ENCODE measurements around the gene CA10.

DNA sequence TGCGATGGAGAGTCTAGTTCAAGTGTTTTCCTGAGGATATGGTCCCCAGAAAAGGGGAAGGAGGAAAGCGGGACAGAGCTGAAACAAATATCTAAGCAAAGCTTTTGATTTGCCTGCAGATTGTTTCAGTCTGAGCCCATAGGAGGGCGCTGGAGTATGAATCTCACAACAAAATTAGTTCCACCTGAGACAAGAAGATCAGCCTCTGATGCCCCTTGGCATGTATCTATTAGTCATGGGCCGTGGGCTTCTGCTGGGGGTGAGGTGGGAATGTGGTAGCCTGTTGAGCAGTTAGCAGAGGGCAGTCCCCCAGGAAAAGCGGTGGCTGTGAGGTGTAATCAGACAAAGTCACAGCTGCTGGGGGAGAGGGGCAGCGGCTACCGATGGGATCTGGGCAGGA, 446.9 kb downstream of the CA10 start:
- TF ChIP-seq, protein P1, sequence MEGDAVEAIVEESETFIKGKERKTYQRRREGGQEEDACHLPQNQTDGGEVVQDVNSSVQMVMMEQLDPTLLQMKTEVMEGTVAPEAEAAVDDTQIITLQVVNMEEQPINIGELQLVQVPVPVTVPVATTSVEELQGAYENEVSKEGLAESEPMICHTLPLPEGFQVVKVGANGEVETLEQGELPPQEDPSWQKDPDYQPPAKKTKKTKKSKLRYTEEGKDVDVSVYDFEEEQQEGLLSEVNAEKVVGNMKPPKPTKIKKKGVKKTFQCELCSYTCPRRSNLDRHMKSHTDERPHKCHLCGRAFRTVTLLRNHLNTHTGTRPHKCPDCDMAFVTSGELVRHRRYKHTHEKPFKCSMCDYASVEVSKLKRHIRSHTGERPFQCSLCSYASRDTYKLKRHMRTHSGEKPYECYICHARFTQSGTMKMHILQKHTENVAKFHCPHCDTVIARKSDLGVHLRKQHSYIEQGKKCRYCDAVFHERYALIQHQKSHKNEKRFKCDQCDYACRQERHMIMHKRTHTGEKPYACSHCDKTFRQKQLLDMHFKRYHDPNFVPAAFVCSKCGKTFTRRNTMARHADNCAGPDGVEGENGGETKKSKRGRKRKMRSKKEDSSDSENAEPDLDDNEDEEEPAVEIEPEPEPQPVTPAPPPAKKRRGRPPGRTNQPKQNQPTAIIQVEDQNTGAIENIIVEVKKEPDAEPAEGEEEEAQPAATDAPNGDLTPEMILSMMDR (IDR thresholded peaks at IDR 0.05) = no peak
- TF ChIP-seq POLR2A (IDR thresholded peaks at IDR 0.05) = no peak

Measured in right lobe of liver (tissue), 4 donors.